Measurements from ENCODE around the gene ZNF469. TPM values are rescaled to one million over a fixed set of nuclear protein-coding genes. Genes with fewer than 3 reads are reported as not detected.

The ZNF469 gene
- total and polyA plus RNA-seq, 2 donors (not counting 3 experiments of a cell fraction or from before 2014, with no cell fraction given) = 0.90 to 5.7 TPM

- dilution Hi-C loops (cut with MboI; ENCODE audit: extremely low pct_ligation_motif_present, low sequenced_read_pairs) (no loop called here), intact Hi-C loops (cut with micrococcal nuclease) (loop anchor here (10.0 kb wide), 1 partner anchor 407 kb away; no protein-coding TSS in a partner anchor)
- H3K27ac ChIP-seq (ENCODE audit: insufficient read depth, low read depth, low read length) = no peak overlapping the region
- no peak for TF ChIP-seq GATA2 (IDR thresholded peaks at IDR 0.05; ENCODE audit: insufficient read depth, insufficient read length, low read depth, low read length)
- no peak for TF ChIP-seq MAX (IDR thresholded peaks at IDR 0.05; ENCODE audit: insufficient read depth, insufficient read length)
- TF ChIP-seq FOS (IDR thresholded peaks at IDR 0.05; ENCODE audit: borderline replicate concordance, insufficient read depth, low read length) = no peak
- TF ChIP-seq EZH2 (IDR thresholded peaks at IDR 0.05; ENCODE audit: borderline replicate concordance, low read depth, low read length, severe bottlenecking) = no peak
- TF ChIP-seq MYC (IDR thresholded peaks at IDR 0.05; ENCODE audit: low read depth, low read length) = no peak
- TF ChIP-seq CTCF (IDR thresholded peaks at IDR 0.05; ENCODE audit: extremely low read depth in 1 of 2, insufficient read depth in 1 of 2, low read depth in 1 of 2, low read length in 2 of 2) = no peak
- TF ChIP-seq POLR2A (IDR thresholded peaks at IDR 0.05; ENCODE audit: low read depth, low read length) = no peak
- H3K9me3 ChIP-seq (replicated peaks; ENCODE audit: control insufficient read depth, insufficient read depth, low read length) = no peaks in the 10 kb centered on the region
- DNase-seq (ENCODE audit: low read depth, low spot score) (no peak), FAIRE-seq (no peak)
- H3K4me1 ChIP-seq (ENCODE audit: control insufficient read depth, extremely low read depth, insufficient read depth, low read length) = peaks cover 13% of the 10 kb centered on the region
- no peak overlapping the region for H3K4me2 ChIP-seq (ENCODE audit: insufficient read depth, low read length)
- H3K27me3 ChIP-seq (ENCODE audit: control insufficient read depth in 2 of 2, insufficient read depth in 2 of 2, low read length in 2 of 2) = no peaks in the 10 kb centered on the region
- H4K20me1 ChIP-seq (replicated peaks; ENCODE audit: control insufficient read depth, extremely low read depth, insufficient read depth, low read length) = no peaks in the 10 kb centered on the region
- CTCF ChIA-PET = no interaction called here
- H2AFZ ChIP-seq (ENCODE audit: low read depth, low read length) = no peak overlapping the region
- no peaks in the 10 kb centered on the region for H3K9me1 ChIP-seq (replicated peaks; ENCODE audit: control insufficient read depth, extremely low read depth, insufficient read depth, low read length)
- H3K79me2 ChIP-seq (ENCODE audit: control insufficient read depth, insufficient read depth, low read length) = peaks cover 7% of the 10 kb centered on the region
- H3K36me3 ChIP-seq (ENCODE audit: control insufficient read depth in 2 of 2, extremely low read depth in 1 of 2, insufficient read depth in 2 of 2, low read length in 2 of 2) = no peaks in the 10 kb centered on the region
- H3K4me3 ChIP-seq (replicated peaks in 1 of 3; ENCODE audit: insufficient read depth in 1 of 3, low read depth in 1 of 3, low read length in 3 of 3) = no peak overlapping the region
- POLR2A ChIA-PET = no interaction called here
- H3K9ac ChIP-seq (replicated peaks; ENCODE audit: extremely low read depth, insufficient read depth, low read length) = no peak overlapping the region
- no TSS peak for BruUV-seq (replicated peaks)
Measured at GRCh38 chr16:88431651-88432050, 48.9 kb downstream of the ZNF469 start.
